GM19372 (cell line): ENCODE measurements around the gene MS4A15.
"Not testable (repeated sequence)": the region's sequence is repeated elsewhere in the genome, so short reads cannot be mapped to it uniquely, and the experiment has no call there.

ENCODE experiments used
- ATAC-seq: cut with Tn5 transposase; IDR thresholded peaks from one replicate; pipeline ENCODE4 v1.9.1; 2021; ENCODE audit warnings: mild to moderate bottlenecking, low read depth, moderate library complexity; ENCODE audit not compliant: unreplicated experiment

The MS4A15 gene

GRCh38 chr11:60797846-60798630, 41.4 kb downstream of the MS4A15 start:
- no peak for ATAC-seq

DNA sequence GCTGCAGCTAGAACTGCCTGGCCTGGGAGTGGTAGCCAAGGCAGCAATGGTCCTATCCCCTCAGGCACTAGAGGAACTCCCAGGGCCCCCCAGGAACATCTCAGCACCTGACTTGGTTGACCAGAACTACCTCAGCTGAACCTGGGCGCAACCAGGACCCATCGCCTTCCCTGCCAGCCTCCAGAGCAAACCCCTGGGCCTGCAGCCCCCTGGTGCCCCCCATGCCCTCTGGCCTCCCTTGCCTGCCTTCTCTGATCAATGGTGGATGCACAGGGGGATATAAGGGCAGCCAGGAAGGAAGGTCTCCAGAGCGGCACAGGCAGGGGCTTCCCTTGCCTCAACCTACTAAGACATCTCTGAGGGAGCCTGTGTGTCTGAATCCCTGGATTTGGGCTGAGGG, 42.0 kb downstream of the MS4A15 start:
- no peak for ATAC-seq

GRCh38 chr11:60801194-60801593, 44.5 kb downstream of the MS4A15 start:
- ATAC-seq = no peak

- ATAC-seq = no peak
Observed at GRCh38 chr11:60803273-60803936, 46.7 kb downstream of the MS4A15 start.

DNA sequence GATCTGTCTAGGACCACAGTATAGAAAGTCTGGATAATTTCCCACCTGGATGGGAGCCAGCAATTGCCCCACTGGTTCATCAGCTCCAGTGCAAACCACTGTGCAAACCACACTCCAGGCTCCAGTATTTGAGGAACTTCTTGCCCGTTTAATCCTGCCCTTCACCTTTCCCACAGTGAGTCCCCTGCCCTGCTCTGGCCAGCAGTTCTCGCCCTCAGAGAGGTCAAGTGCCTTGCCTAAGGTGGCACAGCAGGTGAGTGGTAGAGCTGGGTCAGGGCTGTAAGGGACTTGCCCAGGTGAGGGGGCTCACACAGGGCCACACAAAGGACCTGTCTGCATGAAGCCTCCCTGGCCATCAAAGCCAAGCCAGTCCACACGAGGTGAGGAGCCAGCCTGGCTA, 52.6 kb downstream of the MS4A15 start:
- ATAC-seq = no peak

DNA sequence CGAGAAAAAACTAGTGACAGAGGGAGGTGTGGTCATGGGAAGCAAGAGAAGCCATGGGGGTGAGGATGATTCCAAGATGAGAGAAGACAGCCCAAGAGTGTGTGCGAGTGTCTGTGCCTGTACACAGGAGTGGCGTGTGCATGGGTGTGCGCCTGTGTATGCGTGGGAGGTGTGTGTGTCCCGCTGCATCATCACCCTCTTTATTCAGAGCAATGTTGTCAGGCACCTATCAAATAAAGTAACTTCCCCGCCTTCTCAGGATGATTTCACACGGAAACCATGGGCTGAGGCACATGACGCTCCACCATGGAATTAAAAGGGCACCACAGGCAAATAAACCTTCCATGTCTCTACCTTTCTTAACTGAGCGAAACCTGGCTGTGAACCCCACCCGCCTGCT, 53.0 kb downstream of the MS4A15 start:
- ATAC-seq = no peak

- no peak for ATAC-seq
Observed at GRCh38 chr11:60810151-60810550, 53.5 kb downstream of the MS4A15 start.

DNA sequence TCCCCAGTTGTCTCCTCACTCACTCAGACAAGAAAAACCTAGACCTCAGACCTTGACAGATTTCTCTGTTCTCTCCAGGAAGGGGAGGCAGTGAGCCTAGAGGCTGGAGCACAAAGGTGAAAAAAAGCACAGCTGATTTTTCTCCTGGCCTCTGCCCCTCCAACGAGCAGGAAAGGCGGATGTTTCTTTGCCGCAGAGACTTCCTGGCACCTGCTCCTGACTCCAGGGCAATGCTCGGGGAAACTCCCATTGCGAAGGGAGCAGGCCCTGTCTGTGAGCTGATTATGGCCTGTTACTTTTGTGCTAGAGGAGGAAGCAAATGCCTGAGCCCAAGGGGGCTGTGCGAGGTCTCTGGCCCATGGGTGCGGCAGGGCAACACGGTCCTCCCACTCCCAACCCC, 53.9 kb downstream of the MS4A15 start:
- no peak for ATAC-seq

GRCh38 chr11:60813324-60813723, 56.7 kb downstream of the MS4A15 start:
- no peak for ATAC-seq

- ATAC-seq = no peak
Observed at GRCh38 chr11:60814112-60814511, 57.4 kb downstream of the MS4A15 start.

DNA sequence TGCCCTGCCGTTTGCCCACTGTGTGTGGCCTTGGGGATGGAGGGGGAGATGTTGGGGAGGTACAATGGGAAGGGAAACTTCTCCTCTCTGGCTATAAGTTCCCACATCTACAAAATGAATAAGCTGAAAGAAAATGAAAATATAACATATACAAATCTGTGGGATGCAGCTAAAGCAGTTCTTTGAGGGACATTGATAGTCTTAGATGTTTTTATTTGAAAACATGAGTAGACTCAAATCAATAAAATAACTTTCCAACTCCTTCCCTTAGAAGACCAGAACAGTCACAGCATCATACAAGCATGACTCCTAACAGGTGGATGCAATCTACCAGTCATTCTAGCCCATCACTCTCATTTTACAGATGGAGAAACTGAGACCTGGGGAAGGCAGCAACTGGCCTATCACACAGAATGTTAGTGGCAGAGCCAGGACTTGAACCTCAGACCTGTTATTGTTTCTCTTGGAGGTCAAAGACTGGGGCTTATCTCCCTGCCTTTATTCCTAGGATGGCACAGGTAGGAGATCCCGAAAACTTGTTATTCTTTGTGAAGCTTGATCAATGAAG, 60.0 kb downstream of the MS4A15 start:
- no peak for ATAC-seq

DNA sequence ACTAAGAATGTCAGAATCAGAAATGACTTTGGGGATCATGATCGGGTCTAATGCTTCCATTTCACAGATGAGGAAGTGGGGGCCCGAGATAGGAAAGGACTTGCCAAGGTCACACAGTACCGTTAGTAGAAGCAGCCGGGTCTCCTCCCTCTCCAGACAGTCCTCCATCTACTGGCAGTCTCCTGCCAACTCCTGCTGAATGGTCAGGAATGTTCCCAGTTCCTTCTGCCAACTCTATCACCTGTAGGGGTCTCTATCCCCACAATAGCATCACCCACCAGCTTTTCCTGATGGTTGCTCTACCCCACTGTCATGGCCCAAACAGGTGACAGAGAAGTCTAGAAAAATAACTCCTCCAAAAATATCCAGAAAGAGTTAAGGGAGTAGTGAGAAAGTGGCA, 61.4 kb downstream of the MS4A15 start:
- no peak for ATAC-seq

DNA sequence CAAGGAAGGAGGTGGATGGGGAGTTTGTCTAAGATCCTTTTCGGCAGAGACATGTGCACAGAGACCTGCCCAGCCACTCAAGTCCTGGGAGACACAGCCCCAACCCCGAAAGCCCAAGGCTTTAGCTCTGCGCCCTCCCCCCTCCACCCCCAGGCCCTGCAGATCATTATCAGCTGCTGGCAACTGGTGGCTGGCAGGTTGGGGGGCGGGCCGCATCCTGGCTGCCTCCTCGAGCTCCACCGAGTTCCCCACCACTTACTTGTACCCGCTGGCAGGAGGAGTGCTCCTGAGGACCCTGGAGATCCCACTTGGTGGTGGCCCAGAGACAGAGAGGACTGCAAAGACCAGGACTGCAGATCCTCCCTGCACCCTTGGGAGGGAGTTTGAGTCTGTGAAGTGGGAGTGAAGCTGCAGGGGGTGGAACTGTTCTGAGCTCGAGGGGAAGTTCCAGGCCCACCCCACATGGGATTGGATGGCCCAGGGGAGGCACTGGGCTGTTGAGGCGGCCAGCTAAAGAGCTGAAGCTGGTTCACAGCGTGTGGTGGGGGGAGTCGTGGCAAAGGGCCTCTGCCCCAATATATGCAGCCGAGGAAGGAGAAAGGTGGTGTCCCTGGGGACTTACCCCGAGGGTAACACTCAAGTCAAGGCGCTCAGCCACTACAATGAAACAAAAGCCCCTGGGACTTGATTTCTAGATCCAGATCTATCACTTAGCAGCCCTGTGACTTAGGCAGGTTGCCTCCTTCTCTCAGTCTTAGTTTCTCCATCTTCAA, 65.3 kb downstream of the MS4A15 start:
- no peak for ATAC-seq

GRCh38 chr11:60823745-60824306, 67.2 kb downstream of the MS4A15 start:
- ATAC-seq = not testable (repeated sequence)

DNA sequence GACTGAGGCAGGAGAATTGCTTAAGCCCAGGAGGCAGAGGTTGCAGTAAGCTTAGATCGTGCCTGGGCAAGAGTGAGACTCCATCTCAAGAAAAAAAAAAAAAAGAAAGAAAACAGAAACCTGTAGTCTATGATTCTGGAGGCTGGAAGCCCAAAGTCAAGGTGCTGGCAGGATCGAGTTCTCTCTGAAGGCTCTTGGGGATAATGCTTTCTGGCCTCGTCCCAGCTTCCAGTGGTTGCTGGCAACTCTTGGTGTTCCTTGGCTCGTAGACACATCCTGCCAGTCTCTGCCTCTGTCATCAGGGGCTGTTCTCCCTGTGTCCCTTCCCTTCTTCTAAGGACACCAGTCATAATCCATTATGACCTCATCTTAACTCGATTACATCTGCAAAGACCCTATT, 68.5 kb downstream of the MS4A15 start:
- no peak for ATAC-seq

DNA sequence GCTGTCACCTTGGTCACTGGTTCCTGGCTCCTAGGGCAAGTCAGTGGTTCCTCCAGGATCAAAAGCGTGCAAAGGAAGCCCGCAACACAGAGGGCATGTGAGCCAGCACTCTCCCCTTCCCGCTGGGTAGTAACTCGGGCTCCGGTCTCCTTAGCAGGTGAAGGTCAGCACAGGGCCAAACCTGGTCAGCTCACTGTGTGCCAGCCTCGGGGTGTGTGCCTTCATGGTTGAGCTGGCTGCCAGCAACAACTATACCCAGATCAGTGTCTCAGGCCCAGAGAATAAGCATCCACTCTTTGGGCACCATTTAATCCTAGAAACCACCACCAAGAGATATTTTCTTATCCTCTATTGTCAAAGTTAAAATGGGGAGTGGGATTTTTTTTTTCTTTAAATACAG, 69.1 kb downstream of the MS4A15 start:
- no peak for ATAC-seq
